Subcutaneous preadipocyte (primary cell): ENCODE results near the gene BEND4. TPM values are rescaled to one million over a fixed set of nuclear protein-coding genes. Genes with fewer than 3 reads are reported as not detected.

Experiments used
- total RNA-seq: library from RNA; depleted of rRNA; stranded (reverse); fragments of >200 nt; gene quantifications from 2 replicates; pipeline ENCODE4 v1.2.3, GENCODE V29; 2012

The BEND4 gene
- total RNA-seq, result not detected in 2 replicates

GRCh38 chr4:42152507-42153504 lies at the start of gene BEND4:
Gene BEND4, minus strand, starts transcription at chr4:42152655. Its CDS starts 512 bp downstream, at chr4:42152143.

Other genes starting within 250 kb of the BEND4 start
- gene TMEM33, start 217.2 kb downstream of the BEND4 start, total RNA-seq, result 52.5 and 76.6 TPM in 2 replicates
- gene DCAF4L1, start 170.9 kb downstream of the BEND4 start, total RNA-seq, result under 0.01 and 0.20 TPM in 2 replicates
- gene SLC30A9, start 162.1 kb downstream of the BEND4 start, total RNA-seq, result 53.3 and 64.9 TPM in 2 replicates
- 0.37 and 1.4 TPM in 2 replicates for gene SHISA3, start 244.8 kb upstream of the BEND4 start, total RNA-seq